ENCODE measurements around the gene IGF1. TPM values are rescaled to one million over a fixed set of nuclear protein-coding genes. Genes with fewer than 3 reads are reported as not detected.
"Not testable (repeated sequence)": the region's sequence is repeated elsewhere in the genome, so short reads cannot be mapped to it uniquely, and the experiment has no call there.

Gene IGF1
- total RNA-seq, 1 experiment from 2014 or later, result 0.17 TPM

- DNase-seq (ENCODE audit: low spot score), result no peak
Measured at GRCh38 chr12:102461501-102461900, 18.9 kb downstream of the IGF1 start.

- no peak for DNase-seq (ENCODE audit: low spot score)
Measured at GRCh38 chr12:102459314-102459713, 21.0 kb downstream of the IGF1 start.

- no peak for DNase-seq (ENCODE audit: low spot score)
Measured at GRCh38 chr12:102454808-102455760, 25.3 kb downstream of the IGF1 start.

GRCh38 chr12:102454330-102454729 is 26.0 kb downstream of the IGF1 start:
- no peak for DNase-seq (ENCODE audit: low spot score)

- no peak for DNase-seq (ENCODE audit: low spot score)
Measured at GRCh38 chr12:102452605-102453004, 27.8 kb downstream of the IGF1 start.

- not testable (repeated sequence) for DNase-seq (ENCODE audit: low spot score)
Measured at GRCh38 chr12:102449018-102449417, 31.3 kb downstream of the IGF1 start.

- not testable (repeated sequence) for DNase-seq (ENCODE audit: low spot score)
Measured at GRCh38 chr12:102447426-102447825, 32.9 kb downstream of the IGF1 start.

GRCh38 chr12:102444707-102445106 is 35.7 kb downstream of the IGF1 start:
- no peak for DNase-seq (ENCODE audit: low spot score)

- DNase-seq (ENCODE audit: low spot score), result no peak
Measured at GRCh38 chr12:102444093-102444492, 36.3 kb downstream of the IGF1 start.

GRCh38 chr12:102441077-102441596 is 39.2 kb downstream of the IGF1 start:
- DNase-seq (ENCODE audit: low spot score), result no peak

- no peak for DNase-seq (ENCODE audit: low spot score)
Measured at GRCh38 chr12:102439426-102440405, 40.6 kb downstream of the IGF1 start.

- DNase-seq (ENCODE audit: low spot score), result no peak
Measured at GRCh38 chr12:102438827-102439210, 41.5 kb downstream of the IGF1 start.

- peak; percentile 17 for DNase-seq (ENCODE audit: low spot score)
Measured at GRCh38 chr12:102438047-102438826, 42.1 kb downstream of the IGF1 start.

GRCh38 chr12:102437511-102437910 is 42.9 kb downstream of the IGF1 start:
- no peak for DNase-seq (ENCODE audit: low spot score)

- DNase-seq (ENCODE audit: low spot score), result no peak
Measured at GRCh38 chr12:102436867-102437266, 43.5 kb downstream of the IGF1 start.

GRCh38 chr12:102435827-102436436 is 44.4 kb downstream of the IGF1 start:
- DNase-seq (ENCODE audit: low spot score), result no peak

- DNase-seq (ENCODE audit: low spot score), result no peak
Measured at GRCh38 chr12:102433304-102433703, 47.1 kb downstream of the IGF1 start.

- DNase-seq (ENCODE audit: low spot score), result no peak
Measured at GRCh38 chr12:102430661-102431060, 49.7 kb downstream of the IGF1 start.

- no peak for DNase-seq (ENCODE audit: low spot score)
Measured at GRCh38 chr12:102429211-102430154, 50.9 kb downstream of the IGF1 start.

- no peak for DNase-seq (ENCODE audit: low spot score)
Measured at GRCh38 chr12:102427543-102427941, 52.8 kb downstream of the IGF1 start.
